Ascending aorta (tissue), 2 donors: Measurements from ENCODE around the gene RPUSD1. TPM values are rescaled to one million over a fixed set of nuclear protein-coding genes. Genes with fewer than 3 reads are reported as not detected.

Experiments
- DNase-seq, 2 donors: peaks; one replicate each; pipeline ENCODE4 v3.0.0-alpha.2; 2019; ENCODE audit warnings: low spot score in 2 of 2
- H3K27ac ChIP-seq, 2 donors: fragments of 200-600 bp; sonication (generic); one replicate each; pipeline ENCODE4 v1.5.1; 2016 to 2017; ENCODE audit warnings: mild to moderate bottlenecking in 1 of 2
- H3K27me3 ChIP-seq: fragments of 200-600 bp; sonication (generic); one replicate; pipeline ENCODE4 v1.5.1; 2017
- H3K36me3 ChIP-seq, 2 donors: fragments of 200-600 bp; sonication (generic); one replicate each; pipeline ENCODE4 v1.5.1; 2016
- H3K4me1 ChIP-seq, 2 donors: fragments of 200-600 bp; sonication (generic); one replicate each; pipeline ENCODE4 v1.5.1; 2016 to 2017; ENCODE audit warnings: mild to moderate bottlenecking in 1 of 2
- H3K4me3 ChIP-seq, 2 donors: fragments of 200-600 bp; sonication (generic); one replicate each; pipeline ENCODE4 v1.5.1; 2016 to 2017; ENCODE audit warnings: mild to moderate bottlenecking in 1 of 2
- H3K9me3 ChIP-seq, 2 donors: fragments of 200-600 bp; sonication (generic); one replicate each; pipeline ENCODE4 v1.5.1; 2016
- CTCF ChIP-seq, 3 experiments: fragments of 200-600 bp in 2 of 3; fragments of 450-650 bp in 1 of 3; sonication (generic) in 2 of 3; IDR thresholded peaks; one replicate each; pipeline ENCODE4 v1.5.1; 2016 to 2019; ENCODE audit warnings: antibody characterized with exemption in 3 of 3, mild to moderate bottlenecking in 1 of 3, moderate library complexity in 1 of 3
- intact Hi-C: fragments of 100-400 bp; cut with DNase I; formaldehyde crosslinking; loops from one replicate; pipeline ENCODE4 v1.15.1; 2023
- total RNA-seq: library from RNA; depleted of rRNA; stranded (reverse); fragments of >200 nt; gene quantifications from one replicate; pipeline ENCODE4 v1.1.0, GENCODE V29; 2016

RPUSD1 gene
- total RNA-seq, 1 donor from 2014 or later, result 4.8 TPM

- no peak overlapping the region for H3K27ac ChIP-seq
- H3K4me3 ChIP-seq, result no peak overlapping the region
- TF ChIP-seq CTCF (IDR thresholded peaks at IDR 0.05), result peak; percentile 37 to 69 (median 54)
- H3K9me3 ChIP-seq, result no peaks in the 10 kb centered on the region
- intact Hi-C loops, result loop anchor here (1.0 to 10.0 kb wide), 2 partner anchors 75 to 269 kb away; no protein-coding TSS in a partner anchor
- no peak for DNase-seq
- no peaks in the 10 kb centered on the region for H3K27me3 ChIP-seq
- peaks cover 0 to 9% of the 10 kb centered on the region in 2 donors for H3K36me3 ChIP-seq
- peaks cover 7 to 17% of the 10 kb centered on the region in 2 donors for H3K4me1 ChIP-seq
Measured at GRCh38 chr16:785563-786535, 2.3 kb downstream of the RPUSD1 start.

GRCh38 chr16:784431-784830 lies 3.8 kb downstream of the RPUSD1 start:
- DNase-seq, result no peak
- intact Hi-C loops, result loop anchor here (10.0 kb wide), 1 partner anchor 270 kb away; no protein-coding TSS in a partner anchor
- H3K4me3 ChIP-seq, result no peak overlapping the region
- H3K27me3 ChIP-seq, result no peaks in the 10 kb centered on the region
- no peak for TF ChIP-seq CTCF (IDR thresholded peaks at IDR 0.05)
- H3K9me3 ChIP-seq, result no peaks in the 10 kb centered on the region
- no peak overlapping the region for H3K27ac ChIP-seq
- peaks cover 0 to 9% of the 10 kb centered on the region in 2 donors for H3K36me3 ChIP-seq
- H3K4me1 ChIP-seq, result peaks cover 7 to 17% of the 10 kb centered on the region in 2 donors

GRCh38 chr16:783404-784161 lies 4.6 kb downstream of the RPUSD1 start:
- Histone ChIP-seq H3K27me3 (no peaks in the 10 kb centered on the region), H3K27ac (no peak overlapping the region), H3K9me3 (no peaks in the 10 kb centered on the region), H3K36me3 (peaks cover 0 to 9% of the 10 kb centered on the region in 2 donors), H3K4me1 (peaks cover 0 to 10% of the 10 kb centered on the region in 2 donors), H3K4me3 (no peak overlapping the region)
- intact Hi-C loops, result loop anchor here (10.0 kb wide), 1 partner anchor 271 kb away; no protein-coding TSS in a partner anchor
- no peak for DNase-seq
- TF ChIP-seq CTCF (IDR thresholded peaks at IDR 0.05), result no peak

- no peak for DNase-seq
- intact Hi-C loops, result loop anchor here (10.0 kb wide), 1 partner anchor 272 kb away; no protein-coding TSS in a partner anchor
- Histone ChIP-seq H3K4me1 (peaks cover 0 to 10% of the 10 kb centered on the region in 2 donors), H3K36me3 (peaks cover 0 to 9% of the 10 kb centered on the region in 2 donors), H3K9me3 (no peaks in the 10 kb centered on the region), H3K27ac (no peak overlapping the region), H3K4me3 (no peak overlapping the region), H3K27me3 (no peaks in the 10 kb centered on the region)
- no peak for TF ChIP-seq CTCF (IDR thresholded peaks at IDR 0.05)
Measured at GRCh38 chr16:782766-783403, 5.3 kb downstream of the RPUSD1 start.

- no peak for TF ChIP-seq CTCF (IDR thresholded peaks at IDR 0.05)
- Histone ChIP-seq H3K4me3 (no peak overlapping the region), H3K27ac (no peak overlapping the region), H3K4me1 (peaks cover 0 to 3% of the 10 kb centered on the region in 2 donors), H3K9me3 (no peaks in the 10 kb centered on the region), H3K36me3 (peaks cover 0 to 9% of the 10 kb centered on the region in 2 donors), H3K27me3 (no peaks in the 10 kb centered on the region)
- no peak for DNase-seq
- intact Hi-C loops, result loop anchor here (10.0 kb wide), 1 partner anchor 273 kb away; no protein-coding TSS in a partner anchor
Measured at GRCh38 chr16:782258-782657, 5.9 kb downstream of the RPUSD1 start.
